Neural cell (in vitro differentiated cells): Measurements from ENCODE around the gene CASZ1. TPM values are rescaled to one million over a fixed set of nuclear protein-coding genes. Genes with fewer than 3 reads are reported as not detected.
A peak's percentile ranks its signal among the peaks of the same experiment; 100 is the strongest.

Experiments
- H2AFZ ChIP-seq: fragments of 200-600, 300-800 bp; sonication (generic), shearing (Covaris generic); 2 replicates; pipeline ENCODE4 v1.6.0; 2014; ENCODE audit warnings: low read depth, mild to moderate bottlenecking, antibody characterized with exemption, low read length, moderate library complexity
- H3F3A ChIP-seq: fragments of 200-600 bp; shearing (Covaris generic); 2 replicates; pipeline ENCODE4 v1.6.1; 2016; ENCODE audit warnings: mild to moderate bottlenecking, moderate library complexity, mixed read lengths, antibody characterized with exemption, low read length; ENCODE audit not compliant: insufficient read depth, poor library complexity, severe bottlenecking
- H3K27ac ChIP-seq: fragments of 200-600, 300-800 bp; sonication (generic), shearing (Covaris generic); 2 replicates; pipeline ENCODE4 v1.5.1; 2014; ENCODE audit warnings: mild to moderate bottlenecking, low read length, moderate library complexity
- H3K27me3 ChIP-seq: fragments of 300-800, 200-600 bp; sonication (generic), shearing (Covaris generic); 2 replicates; pipeline ENCODE4 v1.6.0; 2014; ENCODE audit warnings: mild to moderate bottlenecking, low read depth, low read length, moderate library complexity; ENCODE audit not compliant: insufficient read depth
- H3K36me3 ChIP-seq: fragments of 300-800, 200-600 bp; sonication (generic), shearing (Covaris generic); 2 replicates; pipeline ENCODE4 v1.5.1; 2014; ENCODE audit warnings: mild to moderate bottlenecking, antibody characterized with exemption, low read length, moderate library complexity; ENCODE audit not compliant: insufficient read depth
- H3K4me2 ChIP-seq: fragments of 300-800, 200-600 bp; sonication (generic), shearing (Covaris generic); 2 replicates; pipeline ENCODE4 v1.6.0; 2014; ENCODE audit warnings: mild to moderate bottlenecking, low read length
- H3K4me3 ChIP-seq: fragments of 300-800, 200-600 bp; sonication (generic), shearing (Covaris generic); 2 replicates; pipeline ENCODE4 v1.5.1; 2014; ENCODE audit warnings: mild to moderate bottlenecking, low read length, moderate library complexity
- H3K79me2 ChIP-seq: fragments of 200-600 bp; shearing (Covaris generic); replicated peaks from 2 replicates; pipeline ENCODE4 v1.6.0; 2014; ENCODE audit warnings: mild to moderate bottlenecking, low read length, moderate library complexity; ENCODE audit not compliant: insufficient read depth
- H3K9ac ChIP-seq: fragments of 300-800, 200-600 bp; sonication (generic), shearing (Covaris generic); 2 replicates; pipeline ENCODE4 v1.6.1; 2016; ENCODE audit warnings: mild to moderate bottlenecking, low read length, mixed read lengths
- H3K9me2 ChIP-seq: fragments of 200-600 bp; shearing (Covaris generic); 2 replicates; pipeline ENCODE4 v1.6.1; 2016; ENCODE audit warnings: mild to moderate bottlenecking, low read length, mixed read lengths; ENCODE audit not compliant: insufficient read depth
- H3K9me3 ChIP-seq: fragments of 200-600, 300-800 bp; sonication (generic), shearing (Covaris generic); 2 replicates; pipeline ENCODE4 v1.6.1; 2016; ENCODE audit warnings: mild to moderate bottlenecking, mixed run types, low read length, moderate library complexity, mixed read lengths
- H4K20me1 ChIP-seq: fragments of 200-600 bp; shearing (Covaris generic); 2 replicates; pipeline ENCODE4 v1.6.1; 2016; ENCODE audit warnings: mild to moderate bottlenecking, mixed run types; ENCODE audit not compliant: insufficient read depth
- CTCF ChIP-seq: fragments of 450-650 bp; IDR thresholded peaks from 2 replicates; pipeline ENCODE4 v1.5.1; 2014; ENCODE audit warnings: antibody characterized with exemption, mild to moderate bottlenecking, moderate library complexity; ENCODE audit not compliant: poor library complexity, severe bottlenecking
- EP300 ChIP-seq: fragments of 450-650 bp; conservative IDR thresholded peaks from 2 replicates; pipeline ENCODE4 v1.6.1; 2014; ENCODE audit warnings: antibody characterized with exemption, mild to moderate bottlenecking, moderate library complexity; ENCODE audit not compliant: poor library complexity, severe bottlenecking
- EZH2 ChIP-seq: fragments of 200-600, 300-800 bp; shearing (Covaris generic), sonication (generic); IDR thresholded peaks from 2 replicates; pipeline ENCODE4 v1.6.1; 2014; ENCODE audit warnings: antibody characterized with exemption, low read length, borderline replicate concordance, mild to moderate bottlenecking; ENCODE audit not compliant: insufficient read depth, poor library complexity, severe bottlenecking
- MXI1 ChIP-seq: fragments of 450-650 bp; conservative IDR thresholded peaks from 2 replicates; pipeline ENCODE4 v1.6.1; 2014; ENCODE audit warnings: antibody characterized with exemption, mild to moderate bottlenecking; ENCODE audit not compliant: poor library complexity, severe bottlenecking
- POLR2AphosphoS5 ChIP-seq: IDR thresholded peaks from 2 replicates; pipeline ENCODE4 v1.6.1; 2012
- RAD21 ChIP-seq: fragments of 450-650 bp; conservative IDR thresholded peaks from 2 replicates; pipeline ENCODE4 v1.6.1; 2014; ENCODE audit warnings: antibody characterized with exemption, mild to moderate bottlenecking, moderate library complexity
- REST ChIP-seq: IDR thresholded peaks from 2 replicates; pipeline ENCODE4 v1.6.1; 2012; ENCODE audit warnings: borderline replicate concordance
- SMC3 ChIP-seq: fragments of 450-650 bp; conservative IDR thresholded peaks from 2 replicates; pipeline ENCODE4 v1.6.1; 2014; ENCODE audit warnings: antibody characterized with exemption, mild to moderate bottlenecking, moderate library complexity; ENCODE audit not compliant: poor library complexity
- TAF1 ChIP-seq: IDR thresholded peaks from 2 replicates; pipeline ENCODE4 v1.6.1; 2012; ENCODE audit warnings: low read depth
- polyA plus RNA-seq: library from polyadenylated mRNA; depleted of rRNA; stranded (reverse); fragments of >200 nt; gene quantifications from 2 replicates; pipeline ENCODE4 v1.2.3, GENCODE V29; 2014

The CASZ1 gene
- polyA plus RNA-seq, 1 donor from 2014 or later: 0.27 TPM

- no peaks in the 10 kb centered on the region for H3K79me2 ChIP-seq
- no peaks in the 10 kb centered on the region for H3K36me3 ChIP-seq
- H3K9me3 ChIP-seq: no peaks in the 10 kb centered on the region
- TF ChIP-seq REST (no peak), EP300 (no peak), RAD21 (no peak), CTCF (no peak), SMC3 (no peak), MXI1 (no peak), TAF1 (no peak), EZH2 (no peak), POLR2AphosphoS5 (no peak)
- peak overlapping the region; percentile 38 for H3K9ac ChIP-seq
- H3K27me3 ChIP-seq: no peaks in the 10 kb centered on the region
- no peak overlapping the region for H3K27ac ChIP-seq
- H2AFZ ChIP-seq: no peak overlapping the region
- no peaks in the 10 kb centered on the region for H3K9me2 ChIP-seq
- H3K4me2 ChIP-seq: no peak overlapping the region
- no peaks in the 10 kb centered on the region for H4K20me1 ChIP-seq
- no peak overlapping the region for H3K4me3 ChIP-seq
- no peaks in the 10 kb centered on the region for H3F3A ChIP-seq
Observed at GRCh38 chr1:10664251-10664650, 132.2 kb downstream of the CASZ1 start.

- Histone ChIP-seq H2AFZ (no peak overlapping the region), H3K9ac (peak overlapping the region; percentile 38), H3K4me3 (no peak overlapping the region), H3K79me2 (no peaks in the 10 kb centered on the region), H3K9me3 (no peaks in the 10 kb centered on the region), H3K27ac (no peak overlapping the region), H3K36me3 (no peaks in the 10 kb centered on the region), H3F3A (no peaks in the 10 kb centered on the region), H3K9me2 (no peaks in the 10 kb centered on the region), H3K4me2 (no peak overlapping the region), H4K20me1 (no peaks in the 10 kb centered on the region), H3K27me3 (no peaks in the 10 kb centered on the region)
- no peak for TF ChIP-seq SMC3
- TF ChIP-seq CTCF: no peak
- no peak for TF ChIP-seq EP300
- no peak for TF ChIP-seq RAD21
- TF ChIP-seq REST: no peak
- TF ChIP-seq MXI1: no peak
- no peak for TF ChIP-seq POLR2AphosphoS5
- no peak for TF ChIP-seq EZH2
- no peak for TF ChIP-seq TAF1
Observed at GRCh38 chr1:10663678-10664035, 132.8 kb downstream of the CASZ1 start.
